Measurements from ENCODE around the gene NAA20. TPM values are rescaled to one million over a fixed set of nuclear protein-coding genes. Genes with fewer than 3 reads are reported as not detected.

Gene NAA20
- total RNA-seq, 1 donor from 2014 or later: 46.2 TPM

GRCh38 chr20:19996917-19997316 is 20.2 kb upstream of the NAA20 start:
- DNase-seq (ENCODE audit: low spot score): no peak
- H3K27ac Mint-ChIP-seq (ENCODE audit: unreplicated experiment): peak overlapping the region; percentile 13
- no peak overlapping the region for H3K4me3 Mint-ChIP-seq (ENCODE audit: unreplicated experiment)
- H3K36me3 Mint-ChIP-seq (ENCODE audit: low read depth): peaks cover 31% of the 10 kb centered on the region
- peaks cover 47% of the 10 kb centered on the region for H3K4me1 Mint-ChIP-seq (ENCODE audit: low read depth)
- H3K9me3 Mint-ChIP-seq (ENCODE audit: low read depth): no peaks in the 10 kb centered on the region
- H3K27me3 Mint-ChIP-seq (ENCODE audit: low read depth): no peaks in the 10 kb centered on the region
- no peak for TF ChIP-seq CTCF (IDR thresholded peaks at IDR 0.05)

- DNase-seq (ENCODE audit: low spot score): no peak
- TF ChIP-seq CTCF (IDR thresholded peaks at IDR 0.05): no peak
- Mint-ChIP-seq H3K4me3 (ENCODE audit: unreplicated experiment) (no peak overlapping the region), H3K9me3 (ENCODE audit: low read depth) (no peaks in the 10 kb centered on the region), H3K27me3 (ENCODE audit: low read depth) (no peaks in the 10 kb centered on the region), H3K27ac (ENCODE audit: unreplicated experiment) (no peak overlapping the region), H3K4me1 (ENCODE audit: low read depth) (peaks cover 45% of the 10 kb centered on the region), H3K36me3 (ENCODE audit: low read depth) (peaks cover 31% of the 10 kb centered on the region)
Observed at GRCh38 chr20:19998990-19999705, 18.0 kb upstream of the NAA20 start.

DNA sequence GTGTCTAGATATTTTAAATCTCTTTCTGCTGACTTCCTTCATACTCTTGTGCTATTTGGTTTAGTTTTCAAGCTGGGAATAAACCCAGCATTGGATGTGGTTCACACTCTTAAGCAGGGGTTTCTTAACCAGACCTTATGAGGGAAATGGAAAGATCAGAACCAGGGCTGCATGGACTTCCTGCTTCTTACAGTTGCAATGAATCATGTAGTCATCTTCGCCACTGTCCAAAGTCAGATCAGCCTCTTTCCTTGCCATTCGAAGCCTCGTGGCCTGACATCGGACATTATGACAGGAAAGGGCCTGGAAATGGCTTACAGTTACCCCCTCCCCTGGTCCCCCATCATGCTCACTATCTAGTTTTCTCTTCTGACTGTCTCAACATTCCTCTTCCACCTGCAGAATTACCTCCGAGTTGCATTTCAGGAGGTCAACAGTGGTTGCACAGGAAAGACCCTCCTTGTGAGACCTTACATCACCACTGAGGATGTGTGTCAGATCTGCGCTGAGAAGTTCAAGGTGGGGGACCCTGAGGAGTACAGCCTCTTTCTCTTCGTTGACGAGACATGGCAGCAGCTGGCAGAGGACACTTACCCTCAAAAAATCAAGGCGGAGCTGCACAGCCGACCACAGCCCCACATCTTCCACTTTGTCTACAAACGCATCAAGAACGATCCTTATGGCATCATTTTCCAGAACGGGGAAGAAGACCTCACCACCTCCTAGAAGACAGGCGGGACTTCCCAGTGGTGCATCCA is 16.8 kb upstream of the NAA20 start:
- no peak overlapping the region for H3K4me3 Mint-ChIP-seq (ENCODE audit: unreplicated experiment)
- no peaks in the 10 kb centered on the region for H3K9me3 Mint-ChIP-seq (ENCODE audit: low read depth)
- H3K27me3 Mint-ChIP-seq (ENCODE audit: low read depth): no peaks in the 10 kb centered on the region
- peaks cover 33% of the 10 kb centered on the region for H3K4me1 Mint-ChIP-seq (ENCODE audit: low read depth)
- TF ChIP-seq CTCF (IDR thresholded peaks at IDR 0.05): no peak
- no peak for DNase-seq (ENCODE audit: low spot score)
- no peak overlapping the region for H3K27ac Mint-ChIP-seq (ENCODE audit: unreplicated experiment)
- peaks cover 30% of the 10 kb centered on the region for H3K36me3 Mint-ChIP-seq (ENCODE audit: low read depth)

DNA sequence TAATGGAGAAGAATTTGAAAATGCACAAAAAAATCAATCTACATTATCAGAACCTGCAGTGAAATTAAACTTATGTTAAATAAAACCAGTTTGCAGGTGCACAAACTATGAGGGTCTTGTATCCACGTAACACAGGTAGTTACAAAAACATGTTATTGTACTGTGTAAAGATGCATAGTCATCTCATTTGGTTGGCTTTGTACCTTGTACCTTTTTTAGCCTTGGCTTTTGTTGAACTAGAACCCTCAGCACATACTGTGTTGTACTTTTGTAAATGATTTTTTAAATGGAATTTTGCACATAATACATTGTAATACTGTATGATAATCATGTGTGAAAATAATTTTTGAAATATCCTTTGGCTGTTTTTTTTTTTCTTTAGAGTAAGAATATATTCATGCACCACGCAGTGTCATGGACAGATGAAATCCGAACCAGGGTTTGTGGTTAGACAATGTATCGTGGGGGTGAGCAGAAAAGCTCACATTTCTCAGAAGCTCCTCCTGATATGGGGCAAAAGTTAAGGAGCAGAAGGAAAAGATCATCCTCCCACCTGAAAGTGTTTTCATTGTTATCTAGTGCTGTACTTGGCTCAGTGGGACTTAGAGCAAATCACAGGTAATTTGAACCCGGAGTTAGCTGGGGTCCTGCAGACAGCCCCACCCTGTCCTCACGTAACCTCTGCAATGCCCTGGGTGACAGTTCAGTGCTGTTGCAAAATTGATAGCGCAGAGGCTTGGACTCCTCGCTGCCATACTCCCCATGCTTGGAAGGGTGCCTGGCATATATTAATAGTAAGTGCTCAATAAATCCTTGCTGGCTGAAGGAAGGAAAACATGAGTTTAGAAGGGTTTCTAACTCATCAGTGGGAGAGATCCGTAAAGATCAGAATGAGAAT is 14.8 kb upstream of the NAA20 start:
- TF ChIP-seq CTCF (IDR thresholded peaks at IDR 0.05): no peak
- no peaks in the 10 kb centered on the region for H3K9me3 Mint-ChIP-seq (ENCODE audit: low read depth)
- H3K4me1 Mint-ChIP-seq (ENCODE audit: low read depth): peaks cover 20% of the 10 kb centered on the region
- peak overlapping the region; percentile 59 for H3K27ac Mint-ChIP-seq (ENCODE audit: unreplicated experiment)
- no peak overlapping the region for H3K4me3 Mint-ChIP-seq (ENCODE audit: unreplicated experiment)
- H3K36me3 Mint-ChIP-seq (ENCODE audit: low read depth): peaks cover 27% of the 10 kb centered on the region
- H3K27me3 Mint-ChIP-seq (ENCODE audit: low read depth): no peaks in the 10 kb centered on the region
- DNase-seq (ENCODE audit: low spot score): no peak
